HepG2 (cell line): ENCODE results near the gene HOXA4. TPM values are rescaled to one million over a fixed set of nuclear protein-coding genes. Genes with fewer than 3 reads are reported as not detected.

Source experiments
- ATAC-seq: fragments of 200-7000 bp; cut with Tn5 transposase; 3 replicates; pipeline ENCODE4 v1.9.1; 2020; ENCODE audit warnings: mild to moderate bottlenecking, moderate library complexity
- BruUV-seq: library from RNA; stranded (reverse); fragments of 400-500 nt; replicated peaks from 2 replicates; lab custom pipeline; 2021; lab: Mats Ljungman, UMichigan
- CTCF ChIA-PET: fragments of 300-600 bp; formaldehyde crosslinking; extraction: SDS; loops from one replicate; lab custom pipeline; 2021; ENCODE audit warnings: low total read pairs, inconsistent platforms, low intra/inter-chr PET ratio; lab: Yijun Ruan, JAX
- POLR2A ChIA-PET: fragments of 350-600 bp; sonication (Branson Sonifier 250); formaldehyde crosslinking; loops from one replicate; lab custom pipeline; 2020; ENCODE audit warnings: antibody characterized with exemption, inconsistent platforms; lab: Yijun Ruan, JAX
- DNase-seq: peaks from one replicate; pipeline ENCODE4 v3.0.0-alpha.2; 2015; ENCODE audit warnings: low spot score
- FAIRE-seq: peaks from 3 replicates; lab custom pipeline; 2011; peaks lifted over from hg19 to GRCh38; lab: Jason Lieb, UNC
- H2AFZ ChIP-seq: one replicate; pipeline ENCODE4 v1.6.1; 2011; ENCODE audit warnings: low read length, inconsistent platforms
- H3K27ac ChIP-seq: fragments of 300-600 bp; 3 replicates; pipeline ENCODE4 v1.8.0; 2011; ENCODE audit warnings: mixed run types, mild to moderate bottlenecking, mixed read lengths, low read length, inconsistent platforms; ENCODE audit not compliant: insufficient read depth; ENCODE audit errors: extremely low read length
- H3K27me3 ChIP-seq, 2 experiments: fragments of 200-600 bp in 1 of 2; 2 replicates in 1 of 2; 3 replicates in 1 of 2; pipeline versions ENCODE4 v1.6.0 to v1.8.0; 2011; ENCODE audit warnings: low read length in 2 of 2, mild to moderate bottlenecking in 2 of 2, moderate library complexity in 2 of 2, inconsistent platforms in 1 of 2; ENCODE audit not compliant: insufficient read depth in 2 of 2, control insufficient read depth in 1 of 2
- H3K36me3 ChIP-seq, 2 experiments: fragments of 200-600 bp in 1 of 2; replicated peaks in 1 of 2; 2 replicates in 1 of 2; 3 replicates in 1 of 2; pipeline versions ENCODE4 v1.5.1 to v1.8.0; 2011; ENCODE audit warnings: low read length in 2 of 2, inconsistent platforms in 1 of 2; ENCODE audit not compliant: insufficient read depth in 2 of 2, control insufficient read depth in 1 of 2
- H3K4me1 ChIP-seq: 2 replicates; pipeline ENCODE4 v1.5.1; 2012; ENCODE audit warnings: low read length, inconsistent platforms; ENCODE audit not compliant: insufficient read depth
- H3K4me2 ChIP-seq: 2 replicates; pipeline ENCODE4 v1.6.0; 2011; ENCODE audit warnings: low read depth, low read length, inconsistent platforms
- H3K4me3 ChIP-seq, 3 experiments: fragments of 200-600 bp in 1 of 3; sonication (generic), shearing (Covaris generic) in 1 of 3; replicated peaks in 1 of 3; 2 replicates each; pipeline ENCODE4 v1.5.1; 2011 to 2016; ENCODE audit warnings: low read length in 3 of 3, inconsistent platforms in 2 of 3, low read depth in 2 of 3, mild to moderate bottlenecking in 2 of 3, control low read depth in 1 of 3, mixed read lengths in 1 of 3; ENCODE audit not compliant: insufficient read depth in 1 of 3
- H3K79me2 ChIP-seq: one replicate; pipeline ENCODE4 v1.6.1; 2011; ENCODE audit warnings: low read length, inconsistent platforms; ENCODE audit not compliant: insufficient read depth
- H3K9ac ChIP-seq: 2 replicates; pipeline ENCODE4 v1.6.0; 2011; ENCODE audit warnings: mild to moderate bottlenecking, low read depth, low read length, inconsistent platforms; ENCODE audit not compliant: insufficient read depth
- H3K9me3 ChIP-seq: 2 replicates; pipeline ENCODE4 v1.5.1; 2012; ENCODE audit warnings: mild to moderate bottlenecking, low read length
- H4K20me1 ChIP-seq: 2 replicates; pipeline ENCODE4 v1.6.0; 2011; ENCODE audit warnings: inconsistent platforms, mild to moderate bottlenecking, low read length, moderate library complexity; ENCODE audit not compliant: insufficient read depth
- ARNTL ChIP-seq: sonication (generic); formaldehyde crosslinking; IDR thresholded peaks from 2 replicates; pipeline ENCODE4 v1.4.0; 2020; ENCODE audit warnings: mild to moderate bottlenecking, missing genetic modification reagents
- CERS6 ChIP-seq: sonication (generic); formaldehyde crosslinking; IDR thresholded peaks from 2 replicates; pipeline ENCODE4 v1.5.0; 2020; ENCODE audit warnings: missing genetic modification reagents
- GZF1 ChIP-seq: sonication (generic); formaldehyde crosslinking; IDR thresholded peaks from 2 replicates; pipeline ENCODE4 v1.5.1; 2020; ENCODE audit warnings: mild to moderate bottlenecking, missing genetic modification reagents
- IRF2 ChIP-seq: IDR thresholded peaks from 2 replicates; pipeline ENCODE4 v1.6.1; 2018; ENCODE audit warnings: missing genetic modification reagents, missing compliant biosample characterization
- MED1 ChIP-seq: sonication (generic); formaldehyde crosslinking; IDR thresholded peaks from 2 replicates; pipeline ENCODE4 v1.4.0; 2020; ENCODE audit warnings: missing genetic modification reagents
- MLX ChIP-seq: IDR thresholded peaks from 2 replicates; pipeline ENCODE4 v1.6.1; 2016
- MZF1 ChIP-seq: sonication (generic); formaldehyde crosslinking; IDR thresholded peaks from 2 replicates; pipeline ENCODE4 v1.8.1; 2023; ENCODE audit warnings: mild to moderate bottlenecking, missing genetic modification reagents, borderline replicate concordance
- NONO ChIP-seq, 2 experiments: fragments of 450-650 bp in 1 of 2; sonication (generic) in 1 of 2; formaldehyde crosslinking in 1 of 2; IDR thresholded peaks in 1 of 2; conservative IDR thresholded peaks in 1 of 2; 2 replicates each; pipeline versions ENCODE4 v1.6.1 to v1.8.0; 2017 to 2022; ENCODE audit warnings: mild to moderate bottlenecking in 1 of 2, missing genetic modification reagents in 1 of 2, moderate library complexity in 1 of 2
- POLR2AphosphoS2 ChIP-seq: IDR thresholded peaks from 2 replicates; pipeline ENCODE4 v1.6.1; 2011; ENCODE audit warnings: low read depth, low read length, improper control_type of control experiment
- RERE ChIP-seq: IDR thresholded peaks from 2 replicates; pipeline ENCODE4 v1.6.1; 2016; ENCODE audit warnings: low read depth, missing genetic modification reagents, missing compliant biosample characterization
- SP140L ChIP-seq: sonication (generic); formaldehyde crosslinking; IDR thresholded peaks from 2 replicates; pipeline ENCODE4 v1.4.0; 2020; ENCODE audit warnings: missing genetic modification reagents, borderline replicate concordance
- ZBTB2 ChIP-seq: sonication (generic); formaldehyde crosslinking; IDR thresholded peaks from 2 replicates; pipeline ENCODE4 v1.8.0; 2022; ENCODE audit warnings: low read depth, missing genetic modification reagents
- ZEB1 ChIP-seq: IDR thresholded peaks from 2 replicates; pipeline ENCODE4 v1.6.1; 2012; ENCODE audit warnings: mild to moderate bottlenecking, low read depth, inconsistent platforms; ENCODE audit not compliant: insufficient replicate concordance
- WGBS: methylation state at CpG from one replicate; pipeline ENCODE4 v1.1.6; 2017; ENCODE audit warnings: low lambda C conversion rate; 5-methylcytosine and 5-hydroxymethylcytosine counted together
- in situ Hi-C: cut with HindIII; loops from 2 replicates; pipeline ENCODE4 v1.10.0; 2017; ENCODE audit warnings: low pct_unique_long_range_greater_than_20kb; ENCODE audit not compliant: extremely low pct_ligation_motif_present
- intact Hi-C: fragments of 100-400 bp; cut with micrococcal nuclease; formaldehyde crosslinking; loops from one replicate; pipeline ENCODE4 v1.10.0; 2022; ENCODE audit not compliant: unreplicated experiment
- polyA plus RNA-seq, 8 experiments: library from polyadenylated mRNA; depleted of rRNA in 3 of 8; stranded (reverse) in 7 of 8; unstranded in 1 of 8; fragments of >200 nt; fragmentation: Illumina TruSeq in 4 of 8; extraction: Trizol in 4 of 8; gene quantifications; 2 replicates each; pipeline versions ENCODE4 v1.2.1 to v1.2.3, GENCODE V29; 2011 to 2016; ENCODE audit warnings: low read depth in 4 of 8, missing spikeins in 1 of 8, mixed read lengths in 1 of 8; ENCODE audit not compliant: insufficient read depth in 1 of 8
- total RNA-seq, 5 experiments: library from RNA; depleted of rRNA; stranded (reverse); fragments of >200 nt; fragmentation: Illumina TruSeq; extraction: Trizol; gene quantifications; 2 replicates each; pipeline ENCODE4 v1.2.3, GENCODE V29; 2016; ENCODE audit warnings: low read depth in 1 of 5

Gene HOXA4
- total and polyA plus RNA-seq, 2 of the 13 experiments (the other 11 are each of a cell fraction or from before 2014, with no cell fraction given), result 2.4 to 5.4 TPM

- FAIRE-seq, result no peak
- intact Hi-C loops, result loop anchor here (1.0 to 5.0 kb wide), 2 partner anchors 478 to 791 kb away; no protein-coding TSS in a partner anchor
- TF ChIP-seq POLR2AphosphoS2 (no peak), ARNTL (CRISPR knock-in tag) (no peak), MZF1 (CRISPR knock-in tag) (no peak), SP140L (CRISPR knock-in tag) (no peak), GZF1 (no peak), NONO (IDR thresholded peaks at IDR 0.05) (no peak), NONO (CRISPR knock-in tag; conservative IDR thresholded peaks at IDR 0.05) (0 out of 2 replicates have a peak, but pooled peaks have one; percentile 16), MED1 (CRISPR knock-in tag) (no peak), MLX (CRISPR knock-in tag) (no peak), IRF2 (CRISPR knock-in tag) (no peak), ZEB1 (no peak), RERE (CRISPR knock-in tag) (no peak), ZBTB2 (CRISPR knock-in tag) (no peak), CERS6 (CRISPR knock-in tag) (no peak)
These were observed 30.1 kb upstream of the HOXA4 start for GRCh38 chr7:27160546-27161213.

More at GRCh38 chr7:27160546-27161213, 30.1 kb upstream of the HOXA4 start:
- Histone ChIP-seq H3K9me3 (no peaks in the 10 kb centered on the region), H4K20me1 (no peaks in the 10 kb centered on the region), H2AFZ (no peak overlapping the region), H3K27ac (no peak overlapping the region), H3K4me2 (peak overlapping the region; percentile 85), H3K27me3 (peaks cover 2 to 44% of the 10 kb centered on the region in 2 experiments), H3K79me2 (no peaks in the 10 kb centered on the region), H3K36me3 (no peaks in the 10 kb centered on the region), H3K4me1 (peaks cover 8% of the 10 kb centered on the region; the same call in 1 of the 2 replicates), H3K4me3 (peak overlapping the region; percentile 51 to 68 (median 66)), H3K9ac (peak overlapping the region; percentile 49)
- ATAC-seq (peak; percentile 91), DNase-seq (peak; percentile 62)
- ChIA-PET CTCF (interaction anchor here (0.7 to 1.7 kb wide), 8 partner anchors 10 to 791 kb away, joined by 3 to 13 read pairs (median 7); no protein-coding TSS in a partner anchor), POLR2A (interaction anchor here (1.0 to 1.3 kb wide), 2 partner anchors 10 to 11 kb away, joined by 3 to 10 read pairs; no protein-coding TSS in a partner anchor)
- WGBS, result 46% methylated on average over 19 of the region's 54 CpGs
- no TSS peak for BruUV-seq
- in situ Hi-C loops, result loop anchor here (25.0 kb wide), 1 partner anchor 1073 kb away; no protein-coding TSS in a partner anchor
